GM12891 (cell line): ENCODE results near the gene BRCA2.

ENCODE experiments used
- DNase-seq: peaks from one replicate; pipeline ENCODE4 v3.0.0; 2011; ENCODE audit warnings: low spot score; ENCODE audit not compliant: insufficient read length
- FAIRE-seq: peaks from 2 replicates; lab custom pipeline; 2011; peaks lifted over from hg19 to GRCh38; lab: Jason Lieb, UNC
- PAX5 ChIP-seq: IDR thresholded peaks from 2 replicates; pipeline ENCODE4 v1.6.1; 2011; ENCODE audit warnings: low read length, moderate library complexity, mild to moderate bottlenecking; ENCODE audit not compliant: insufficient read depth, severe bottlenecking
- POLR2A ChIP-seq: IDR thresholded peaks from 2 replicates; pipeline ENCODE4 v1.6.1; 2011; ENCODE audit warnings: low read depth, low read length, control low read depth
- POLR2AphosphoS5 ChIP-seq: IDR thresholded peaks from 2 replicates; pipeline ENCODE4 v1.6.1; 2011; ENCODE audit warnings: low read depth, low read length, control low read depth
- POU2F2 ChIP-seq: IDR thresholded peaks from 2 replicates; pipeline ENCODE4 v1.6.1; 2011; ENCODE audit warnings: low read depth, mild to moderate bottlenecking, control low read depth, low read length, moderate library complexity
- SPI1 ChIP-seq: IDR thresholded peaks from 2 replicates; pipeline ENCODE4 v1.6.1; 2011; ENCODE audit warnings: low read depth, low read length, control low read depth
- TAF1 ChIP-seq: IDR thresholded peaks from 2 replicates; pipeline ENCODE4 v1.6.1; 2011; ENCODE audit warnings: low read depth, low read length, control low read depth

The BRCA2 gene

DNA sequence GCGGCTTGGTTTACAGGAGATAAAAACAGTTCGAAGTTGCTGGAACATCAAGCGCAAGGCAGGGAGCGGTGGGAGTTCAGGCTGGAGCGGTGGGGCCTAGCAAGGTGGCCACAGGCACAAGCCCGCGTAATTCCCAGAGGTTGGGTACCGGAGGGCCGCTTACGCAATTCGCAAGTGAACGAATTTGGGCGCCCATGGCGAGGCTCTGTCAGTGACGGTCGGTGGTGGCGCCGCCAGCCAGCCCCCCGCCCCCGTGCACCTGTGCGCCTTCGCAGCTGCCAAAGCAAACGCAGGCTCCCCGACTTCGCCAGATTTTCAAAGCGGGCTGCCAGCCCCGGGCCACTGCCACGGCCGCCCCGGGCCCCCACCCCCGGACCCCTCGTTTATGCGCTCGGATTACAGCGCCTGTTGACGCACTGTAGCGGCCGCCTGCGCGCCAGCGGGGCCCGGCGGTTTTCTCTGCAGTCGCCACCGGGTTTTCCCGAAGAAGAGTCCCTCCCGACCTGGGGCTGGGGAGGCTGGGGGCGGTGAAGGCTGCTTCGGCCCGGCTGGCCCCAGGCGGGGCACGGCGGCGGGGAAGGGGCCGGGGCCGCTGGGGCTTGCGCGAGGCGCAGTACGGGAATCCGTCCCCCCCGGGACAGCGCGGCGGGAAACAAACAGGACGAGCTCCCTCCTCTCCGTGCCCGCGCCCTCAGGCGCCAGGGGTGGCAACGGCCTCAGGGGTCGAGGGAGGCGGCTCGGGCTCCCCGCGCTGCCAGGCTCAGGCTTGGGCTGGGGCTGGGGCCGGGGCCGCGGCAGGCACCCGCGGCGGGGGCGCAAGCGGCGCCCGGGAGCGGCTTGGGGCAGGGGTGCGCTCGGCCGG, 111.9 kb downstream of the BRCA2 start:
- FAIRE-seq (peak; percentile 51), DNase-seq (no peak)
- TF ChIP-seq POU2F2, result no peak
- TF ChIP-seq TAF1, result no peak
- TF ChIP-seq POLR2AphosphoS5, result no peak

DNA sequence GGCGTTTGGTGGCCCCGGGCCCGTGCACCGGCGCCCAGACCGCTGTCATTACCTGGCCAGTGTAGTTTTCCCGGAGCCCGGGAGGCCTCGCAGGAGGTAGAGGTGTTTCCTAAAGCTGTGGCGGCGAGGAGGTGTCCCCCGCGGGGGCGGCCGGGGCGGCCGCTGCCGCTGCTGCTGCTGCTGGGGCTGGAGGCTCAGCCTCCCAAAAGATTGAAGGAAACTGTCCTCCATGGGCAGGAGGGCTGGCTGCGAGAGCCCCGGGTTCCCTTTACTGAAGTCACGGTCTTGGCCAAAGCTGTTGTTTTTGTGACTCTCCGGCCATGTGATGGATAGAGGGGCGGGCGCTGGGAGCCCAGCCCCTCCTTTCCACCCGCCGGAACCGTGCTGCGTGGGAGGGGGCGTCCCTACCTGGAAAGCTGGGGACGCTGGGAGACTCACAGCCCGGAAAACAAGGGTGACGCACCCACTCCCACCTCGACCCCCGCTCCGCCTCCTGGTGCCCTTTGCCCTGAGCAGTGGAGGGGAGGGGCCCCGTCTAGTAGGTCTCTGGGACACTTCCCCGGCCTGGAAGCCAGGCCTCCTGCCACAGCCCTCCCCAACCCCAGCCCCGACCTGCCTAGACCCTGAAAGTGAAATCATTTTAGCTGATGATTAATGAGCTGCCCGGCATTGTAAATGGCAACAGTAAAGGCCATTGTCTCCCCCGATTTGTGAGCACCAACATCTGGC, 112.7 kb downstream of the BRCA2 start, which contains the start of gene N4BP2L1:
N4BP2L1 (minus strand) TSS at position 279 of the 729 bp plus-strand sequence; CDS start at position 231, 48 bp downstream.
- DNase-seq (peak; percentile 50), FAIRE-seq (peak; percentile 93)
- peak; percentile 83 for TF ChIP-seq POLR2A
- TF ChIP-seq PAX5, result no peak
- 0 out of 2 replicates have a peak, but pooled peaks have one; percentile 15 for TF ChIP-seq POU2F2
- TF ChIP-seq POLR2AphosphoS5, result peak; percentile 86
- TF ChIP-seq TAF1, result peak; percentile 62; the same call in 1 of the 2 replicates

DNA sequence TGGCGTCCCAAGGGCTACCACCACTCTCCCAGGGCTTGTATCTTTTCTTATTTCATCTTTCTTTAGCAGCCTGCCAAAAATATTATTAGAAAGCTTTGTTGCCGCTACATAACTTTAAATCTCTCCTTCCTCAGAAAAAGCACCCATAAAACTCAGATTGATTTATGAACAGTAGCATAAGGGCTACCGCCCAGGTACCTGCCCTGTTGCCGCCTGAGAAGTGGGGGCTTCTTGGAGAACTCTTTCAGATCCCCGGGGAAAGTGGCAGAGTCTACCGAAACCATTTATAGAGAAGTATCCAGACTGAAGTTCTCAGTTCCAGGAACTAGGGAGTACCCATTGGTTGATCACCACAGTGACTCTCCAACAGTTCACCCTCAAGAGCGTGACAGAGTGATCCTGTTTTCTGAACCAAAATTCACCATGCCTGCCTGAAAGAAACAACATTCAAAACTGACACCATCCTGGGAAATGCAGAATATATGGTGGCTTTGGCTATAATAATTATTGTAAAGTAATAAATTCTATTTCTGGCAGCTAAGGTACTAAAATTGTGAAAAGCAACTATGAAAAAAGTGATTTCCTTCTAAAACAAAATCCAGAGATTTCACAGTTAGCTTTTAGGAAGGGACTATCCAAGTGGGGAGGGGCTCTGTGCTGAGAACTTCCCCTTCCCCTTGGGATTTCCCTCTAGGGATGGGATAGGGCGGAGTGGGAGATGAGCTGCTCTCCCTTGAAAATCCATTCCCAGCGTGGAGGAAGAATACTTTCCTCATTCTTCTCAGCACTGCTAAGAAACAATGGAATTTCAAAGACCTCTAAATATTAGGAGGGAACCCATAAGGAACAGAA, 113.5 kb downstream of the BRCA2 start:
- TF ChIP-seq PAX5 (no peak), TAF1 (peak; percentile 10; the same call in 1 of the 2 replicates)
- peak; percentile 66 for FAIRE-seq
- DNase-seq, result no peak

DNA sequence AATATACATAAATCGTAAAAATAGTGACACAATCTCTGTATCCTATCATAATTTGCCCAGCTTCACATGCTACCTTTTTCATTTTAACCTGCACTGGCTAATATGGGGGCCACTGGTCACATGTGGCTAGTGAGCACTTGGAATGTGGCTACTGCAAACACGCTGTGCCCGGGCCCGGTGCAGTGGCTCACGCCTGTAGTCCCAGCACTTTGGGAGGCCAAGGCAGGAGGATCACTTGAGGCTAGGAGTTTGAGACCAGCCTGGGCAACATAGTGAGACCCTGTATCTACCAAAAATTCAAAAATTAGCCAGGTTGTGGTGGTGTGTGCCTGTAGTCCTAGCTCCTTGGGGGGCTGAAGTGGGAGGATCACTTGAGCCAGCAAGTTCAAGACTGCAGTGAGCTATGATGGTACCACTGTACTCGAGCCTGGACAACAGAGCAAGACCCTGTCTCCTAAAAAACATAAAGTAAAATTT, 114.2 kb downstream of the BRCA2 start:
- peak; percentile 20 for FAIRE-seq
- no peak for DNase-seq
- TF ChIP-seq POLR2A (no peak), POLR2AphosphoS5 (no peak), SPI1 (no peak), PAX5 (no peak), TAF1 (no peak)

DNA sequence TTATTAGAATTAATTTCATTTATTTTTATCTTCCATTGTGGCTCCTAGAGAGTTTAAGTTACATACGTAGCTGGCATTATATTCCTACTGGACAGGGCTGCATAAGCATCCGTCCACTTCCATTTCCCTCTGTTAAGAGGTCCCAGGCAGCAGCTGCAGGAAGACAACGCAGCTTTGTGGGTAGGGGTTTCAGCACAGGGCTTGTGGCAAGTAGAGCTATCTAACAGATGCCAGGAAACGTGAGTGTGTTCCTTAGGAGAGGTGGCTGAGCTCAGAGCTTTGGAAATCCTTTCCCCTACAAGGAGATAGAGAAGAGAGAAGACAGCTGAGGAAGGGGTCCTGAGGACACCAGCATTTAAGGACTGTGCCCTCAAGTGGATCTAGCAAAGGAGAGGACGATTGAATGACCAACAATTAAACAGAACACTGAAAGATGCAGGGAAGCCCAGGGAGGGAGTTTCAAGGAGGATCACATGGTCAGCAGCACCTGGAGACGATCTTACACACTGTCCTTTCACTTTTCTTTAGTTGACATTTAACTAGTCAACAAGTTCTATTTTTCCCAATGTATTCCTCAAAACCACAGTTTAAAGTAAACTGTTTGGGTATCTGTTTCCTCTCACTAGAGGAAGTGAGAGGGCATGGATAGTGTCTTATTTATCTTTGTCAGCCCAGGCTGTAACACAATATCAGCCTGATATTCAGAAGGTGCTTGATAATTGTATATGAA, 114.9 kb downstream of the BRCA2 start:
- no peak for FAIRE-seq
- no peak for DNase-seq
- no peak for TF ChIP-seq POLR2A
- TF ChIP-seq TAF1, result no peak
- TF ChIP-seq SPI1, result 0 out of 2 replicates have a peak, but pooled peaks have one; percentile 28
- TF ChIP-seq POLR2AphosphoS5, result no peak
- no peak for TF ChIP-seq POU2F2
- TF ChIP-seq PAX5, result no peak

DNA sequence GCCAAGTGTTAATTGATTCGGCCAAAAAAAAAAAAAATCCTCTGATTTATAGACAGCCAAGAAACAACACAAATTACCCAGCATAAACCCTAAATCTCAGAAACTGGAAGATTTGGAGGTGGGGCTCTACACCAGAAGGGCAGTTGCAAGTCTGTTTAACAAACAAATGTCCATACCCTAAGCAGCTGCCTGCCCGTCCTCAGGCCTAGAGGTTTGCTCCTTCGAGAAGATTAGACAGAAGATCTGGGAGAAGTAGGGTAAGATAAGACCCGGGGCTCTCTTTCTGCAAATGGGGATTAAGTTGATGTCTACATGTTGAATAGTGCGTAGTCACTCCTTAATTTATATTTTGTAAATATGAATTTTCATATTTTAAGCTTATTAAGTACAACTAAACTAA, 116.1 kb downstream of the BRCA2 start:
- TF ChIP-seq PAX5, result no peak
- no peak for TF ChIP-seq POLR2A
- no peak for TF ChIP-seq SPI1
- TF ChIP-seq TAF1, result no peak
- no peak for TF ChIP-seq POLR2AphosphoS5
- no peak for TF ChIP-seq POU2F2
- no peak for DNase-seq
- no peak for FAIRE-seq

DNA sequence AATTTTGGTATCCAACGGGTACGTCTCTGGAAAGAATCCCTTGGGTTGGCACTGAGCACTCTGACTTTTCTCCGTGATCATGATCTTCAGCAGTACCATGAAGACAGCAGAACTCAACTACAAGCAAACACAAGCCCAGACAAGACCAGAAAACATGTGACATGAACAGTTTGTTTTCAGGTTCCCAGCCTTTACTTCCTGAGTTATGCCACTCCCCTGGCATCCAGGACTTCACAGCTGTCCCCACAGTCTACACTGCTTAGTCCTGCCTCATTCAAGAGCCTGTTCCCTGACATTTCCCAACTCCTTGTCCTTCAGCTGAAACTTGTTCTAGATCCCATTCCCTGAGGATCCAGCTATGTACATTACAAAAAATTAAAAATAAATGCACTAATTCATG, 117.5 kb downstream of the BRCA2 start:
- FAIRE-seq (peak; percentile 64), DNase-seq (no peak)
- TF ChIP-seq POLR2AphosphoS5 (no peak), TAF1 (no peak), PAX5 (no peak), SPI1 (no peak), POLR2A (no peak), POU2F2 (no peak)

DNA sequence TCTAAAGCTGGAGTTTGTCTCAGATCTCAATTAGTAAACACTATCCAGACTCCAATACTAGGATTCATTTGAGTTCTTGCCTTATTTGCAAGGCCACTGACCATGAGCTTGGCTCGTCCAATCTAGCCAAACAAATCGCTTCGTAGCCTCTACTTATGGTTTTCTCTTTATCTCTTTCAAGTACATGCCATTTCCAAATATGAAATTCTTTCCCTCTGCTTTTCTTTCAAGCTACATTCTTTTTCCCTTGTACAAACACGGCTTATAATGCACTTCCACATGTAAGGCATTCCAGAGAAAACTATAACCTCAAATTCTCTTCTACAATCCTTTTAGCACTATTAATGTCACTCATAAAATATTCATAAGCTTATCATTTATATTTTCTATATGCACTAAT, 123.6 kb downstream of the BRCA2 start:
- DNase-seq (no peak), FAIRE-seq (no peak)
- no peak for TF ChIP-seq POLR2A
- TF ChIP-seq POU2F2, result no peak
- no peak for TF ChIP-seq SPI1
- TF ChIP-seq TAF1, result no peak
- TF ChIP-seq POLR2AphosphoS5, result no peak
- TF ChIP-seq PAX5, result no peak
